Brain microvascular endothelial cell (primary cell): ENCODE data around the gene CACNB1.

Experiments used
- DNase-seq: peaks from one replicate; pipeline ENCODE4 v3.0.0-alpha.2; 2020
- H3K27ac ChIP-seq: fragments of 250-450 bp; sonication (Bioruptor Pico); 2 replicates; pipeline ENCODE4 v1.5.1; 2020; ENCODE audit warnings: mild to moderate bottlenecking, moderate library complexity
- H3K27me3 ChIP-seq: fragments of 250-450 bp; sonication (Bioruptor Pico); replicated peaks from 2 replicates; pipeline ENCODE4 v1.5.1; 2020; ENCODE audit warnings: mild to moderate bottlenecking
- H3K36me3 ChIP-seq: fragments of 250-450 bp; sonication (Bioruptor Pico); replicated peaks from 2 replicates; pipeline ENCODE4 v1.5.1; 2020; ENCODE audit warnings: mild to moderate bottlenecking
- H3K4me3 ChIP-seq: 2 replicates; pipeline ENCODE4 v1.5.1; 2011; ENCODE audit warnings: low read depth, mild to moderate bottlenecking, control low read depth, low read length, moderate library complexity
- in situ Hi-C: cut with HindIII; loops from 2 replicates; pipeline ENCODE4 v1.10.0; 2017; ENCODE audit warnings: low sequenced_read_pairs, low pct_ligation_motif_present
- TF ChIP-seq, protein P1 (sequence below): IDR thresholded peaks from 2 replicates; pipeline ENCODE4 v1.5.1; 2011; ENCODE audit warnings: low read depth, mild to moderate bottlenecking, moderate library complexity, low read length, control low read depth, inconsistent platforms; ENCODE audit errors: missing control alignments

CACNB1 gene

DNA sequence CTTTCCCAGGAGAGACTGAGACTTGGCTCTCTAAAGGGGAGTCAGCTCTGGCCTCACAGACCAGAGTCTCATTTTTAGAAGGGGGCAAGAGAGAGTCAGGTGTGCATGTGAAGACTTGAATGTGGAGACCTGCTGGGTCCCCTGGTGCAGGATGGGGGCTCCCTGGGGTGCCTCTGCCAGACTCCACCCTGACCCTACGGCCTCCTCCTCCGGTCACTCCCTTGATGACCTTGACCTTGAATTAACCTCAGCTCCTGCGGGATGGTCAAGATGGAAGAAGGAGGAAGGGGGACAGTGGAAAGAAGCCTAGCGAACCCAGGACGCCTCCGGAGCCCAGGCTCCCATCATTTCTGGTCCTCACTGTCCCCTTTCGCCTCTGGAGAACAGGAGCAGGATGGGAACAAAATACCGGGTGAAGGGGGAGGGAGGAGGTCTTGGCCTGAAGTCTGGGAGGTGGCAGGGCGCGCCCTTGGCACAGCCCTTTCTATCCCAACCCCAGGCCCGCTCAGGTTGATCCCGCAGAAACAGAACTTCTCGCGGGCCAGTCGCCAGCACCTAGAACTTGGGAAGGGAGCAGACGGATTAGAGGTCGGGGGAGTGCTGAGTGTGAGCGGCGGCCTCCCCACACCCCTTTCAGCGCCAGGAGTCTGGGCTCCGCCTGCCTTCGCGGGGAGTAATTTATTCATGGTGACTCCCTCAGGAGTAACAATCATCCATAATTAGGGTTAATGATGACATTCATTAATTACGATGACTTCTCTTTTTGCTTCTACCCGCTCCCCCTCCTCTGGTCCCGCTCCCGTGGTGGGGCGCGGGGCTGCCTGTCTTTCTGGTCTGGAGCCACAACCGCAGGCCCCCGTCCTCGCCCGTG is 26.7 kb upstream of the CACNB1 start:
- TF ChIP-seq, protein P1, sequence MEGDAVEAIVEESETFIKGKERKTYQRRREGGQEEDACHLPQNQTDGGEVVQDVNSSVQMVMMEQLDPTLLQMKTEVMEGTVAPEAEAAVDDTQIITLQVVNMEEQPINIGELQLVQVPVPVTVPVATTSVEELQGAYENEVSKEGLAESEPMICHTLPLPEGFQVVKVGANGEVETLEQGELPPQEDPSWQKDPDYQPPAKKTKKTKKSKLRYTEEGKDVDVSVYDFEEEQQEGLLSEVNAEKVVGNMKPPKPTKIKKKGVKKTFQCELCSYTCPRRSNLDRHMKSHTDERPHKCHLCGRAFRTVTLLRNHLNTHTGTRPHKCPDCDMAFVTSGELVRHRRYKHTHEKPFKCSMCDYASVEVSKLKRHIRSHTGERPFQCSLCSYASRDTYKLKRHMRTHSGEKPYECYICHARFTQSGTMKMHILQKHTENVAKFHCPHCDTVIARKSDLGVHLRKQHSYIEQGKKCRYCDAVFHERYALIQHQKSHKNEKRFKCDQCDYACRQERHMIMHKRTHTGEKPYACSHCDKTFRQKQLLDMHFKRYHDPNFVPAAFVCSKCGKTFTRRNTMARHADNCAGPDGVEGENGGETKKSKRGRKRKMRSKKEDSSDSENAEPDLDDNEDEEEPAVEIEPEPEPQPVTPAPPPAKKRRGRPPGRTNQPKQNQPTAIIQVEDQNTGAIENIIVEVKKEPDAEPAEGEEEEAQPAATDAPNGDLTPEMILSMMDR, result no peak
- H3K4me3 ChIP-seq, result no peak overlapping the region
- H3K27me3 ChIP-seq, result peaks cover 19% of the 10 kb centered on the region
- DNase-seq, result no peak
- H3K36me3 ChIP-seq, result no peaks in the 10 kb centered on the region
- H3K27ac ChIP-seq, result no peak overlapping the region
- in situ Hi-C loops, result no loop called here

DNA sequence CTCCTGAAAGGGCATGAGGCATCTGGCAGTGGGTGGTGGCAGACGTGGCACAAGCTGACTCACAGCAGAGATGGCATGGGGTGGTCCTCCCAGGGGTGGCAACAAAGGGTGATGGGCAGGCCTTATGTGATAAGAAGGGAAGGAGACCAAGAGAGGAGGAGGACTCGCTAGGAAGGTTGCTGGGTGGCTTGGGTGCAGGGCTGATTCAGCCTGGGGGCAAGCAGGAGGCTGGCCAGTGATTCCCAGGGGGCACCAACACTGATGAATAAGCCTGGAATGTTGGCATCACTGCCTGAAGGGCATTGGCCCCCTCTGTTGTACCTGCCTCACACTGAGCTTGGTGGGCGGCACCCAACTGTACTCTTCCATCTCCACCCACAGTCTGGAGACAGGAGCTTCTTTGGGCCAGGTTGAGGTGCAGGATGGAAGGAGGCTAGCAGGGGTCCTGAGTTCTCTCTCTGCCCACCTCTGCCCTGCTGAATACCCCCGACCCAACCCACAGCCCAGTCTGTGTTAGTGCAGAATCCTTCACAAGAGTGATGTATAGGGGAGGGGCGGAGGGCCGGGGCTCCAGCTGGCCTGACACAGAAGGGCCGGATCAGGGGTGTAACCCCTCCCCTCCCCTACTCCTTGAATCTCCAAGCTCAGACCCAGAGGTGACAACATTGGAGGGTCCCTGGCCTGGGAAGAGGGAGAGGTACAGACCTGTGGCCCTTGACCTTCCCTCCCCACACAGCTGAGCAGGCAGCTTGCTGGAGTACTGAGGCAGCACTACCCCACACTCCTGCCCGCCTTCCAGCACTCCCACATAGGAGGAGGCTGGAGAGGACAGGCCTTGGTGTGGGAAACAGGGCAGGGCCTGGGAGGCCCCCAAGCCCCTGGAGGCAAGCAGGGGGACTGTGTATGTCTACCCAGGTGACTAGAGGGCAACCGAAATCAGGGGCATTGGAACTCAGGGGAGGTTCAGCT is 25.7 kb upstream of the CACNB1 start:
- TF ChIP-seq, protein P1, result no peak
- DNase-seq, result no peak
- in situ Hi-C loops, result no loop called here
- peaks cover 20% of the 10 kb centered on the region for H3K27me3 ChIP-seq
- no peak overlapping the region for H3K4me3 ChIP-seq
- H3K36me3 ChIP-seq, result no peaks in the 10 kb centered on the region
- no peak overlapping the region for H3K27ac ChIP-seq

DNA sequence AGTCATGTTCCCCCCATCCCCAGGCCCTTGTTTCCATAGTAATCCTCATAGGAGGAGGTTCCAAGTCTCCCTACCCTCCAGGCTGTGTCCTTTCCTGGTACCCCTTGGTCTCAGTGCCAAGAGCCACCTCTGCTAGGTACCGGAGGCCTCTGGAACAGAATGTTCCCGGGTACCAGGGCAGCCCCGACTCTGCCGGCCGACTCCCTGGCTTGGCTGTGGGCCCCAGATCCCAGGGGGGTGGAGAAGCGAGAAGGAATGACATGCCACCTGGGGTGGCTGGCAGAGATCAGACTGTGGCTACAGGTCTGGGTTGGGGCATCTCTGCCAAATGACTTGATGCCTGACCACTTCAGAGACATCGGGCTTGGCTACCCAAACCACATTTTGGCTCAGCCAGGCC is 24.7 kb upstream of the CACNB1 start:
- no peak overlapping the region for H3K27ac ChIP-seq
- DNase-seq, result no peak
- in situ Hi-C loops, result no loop called here
- TF ChIP-seq, protein P1, result no peak
- H3K36me3 ChIP-seq, result no peaks in the 10 kb centered on the region
- no peak overlapping the region for H3K4me3 ChIP-seq
- H3K27me3 ChIP-seq, result peaks cover 25% of the 10 kb centered on the region

DNA sequence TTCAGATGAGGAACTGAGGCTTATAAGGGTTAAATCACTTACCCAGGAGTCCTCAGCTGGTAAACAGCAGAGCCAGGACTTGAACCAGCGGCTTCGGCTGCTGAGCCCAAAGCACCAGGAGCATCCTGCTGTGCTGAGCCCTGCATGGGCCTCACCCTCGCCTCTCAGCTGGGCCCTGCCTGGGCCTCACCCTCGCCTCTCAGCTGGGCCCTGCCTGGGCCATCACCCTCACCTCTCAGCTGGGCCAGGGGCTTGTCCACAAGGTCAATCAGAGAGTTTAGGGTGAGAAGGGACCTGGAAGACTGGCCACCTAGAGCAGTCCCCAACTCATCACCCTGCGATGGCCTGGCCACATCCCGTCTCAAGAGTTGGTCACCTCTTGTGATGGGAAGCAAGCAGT is 24.1 kb upstream of the CACNB1 start:
- Histone ChIP-seq H3K36me3 (no peaks in the 10 kb centered on the region), H3K27me3 (peaks cover 25% of the 10 kb centered on the region), H3K4me3 (no peak overlapping the region)

DNA sequence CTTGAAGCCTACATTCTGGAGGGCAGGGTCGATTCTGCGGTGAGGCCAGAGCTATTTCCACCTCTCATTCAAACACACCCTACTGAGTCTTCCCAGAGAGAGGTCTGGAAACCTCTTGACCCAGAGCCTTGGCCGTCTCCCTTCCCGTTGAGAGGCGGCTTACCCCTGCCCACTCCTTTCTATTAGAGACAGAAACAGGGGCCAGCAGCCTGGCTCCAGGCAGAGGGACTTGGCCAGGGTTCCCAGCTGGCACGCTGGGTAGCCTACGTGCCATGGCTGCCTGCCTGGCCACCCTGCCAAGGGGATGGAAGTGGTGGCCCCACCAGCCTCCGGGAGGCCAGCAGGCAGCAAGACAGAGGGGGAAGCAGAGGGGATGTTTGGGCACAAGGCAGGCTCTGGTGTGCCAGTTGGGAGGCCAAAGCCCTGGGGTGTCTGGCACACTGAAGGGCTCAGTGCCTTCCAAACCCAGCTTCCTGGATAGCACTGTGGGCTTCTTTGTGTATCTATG is 22.2 kb upstream of the CACNB1 start:
- H3K27me3 ChIP-seq, result peaks cover 15% of the 10 kb centered on the region
- DNase-seq, result no peak
- in situ Hi-C loops, result no loop called here
- H3K27ac ChIP-seq, result no peak overlapping the region
- H3K36me3 ChIP-seq, result no peaks in the 10 kb centered on the region
- H3K4me3 ChIP-seq, result no peak overlapping the region
- TF ChIP-seq, protein P1, result no peak

More for the DNA sequence above, 24.1 kb upstream of the CACNB1 start:
- H3K27ac ChIP-seq, result no peak overlapping the region
- in situ Hi-C loops, result no loop called here
- no peak for DNase-seq
- TF ChIP-seq, protein P1, result no peak
